ENCODE measurements around the gene PLCB3. TPM values are rescaled to one million over a fixed set of nuclear protein-coding genes. Genes with fewer than 3 reads are reported as not detected.
"Not testable (repeated sequence)": the region's sequence is repeated elsewhere in the genome, so short reads cannot be mapped to it uniquely, and the experiment has no call there.

Gene PLCB3
- total and polyA plus RNA-seq, 5 donors from 2014 or later: 0.10 to 3.6 (median 0.31) TPM

GRCh38 chr11:64314805-64315561, 63.7 kb downstream of the PLCB3 start:
- Mint-ChIP-seq H3K4me3 (peak overlapping the region in 2 of 4 donors; percentile 24 to 80), H3K9me3 (peaks cover 0 to 2% (median 0%) of the 10 kb centered on the region in 7 donors), H3K27me3 (no peaks in the 10 kb centered on the region), H3K36me3 (peaks cover 14% of the 10 kb centered on the region), H3K4me1 (peaks cover 0 to 59% (median 29%) of the 10 kb centered on the region in 4 donors), H3K27ac (peak overlapping the region in 1 of 3 donors; percentile 26)
- H3K27ac ChIP-seq (ENCODE audit: insufficient read depth, low read length, poor library complexity, severe bottlenecking): no peak overlapping the region
- DNase-seq (no peak), ATAC-seq (ENCODE audit: low read depth in 2 of 2) (no peak)
- H3K4me1 ChIP-seq (ENCODE audit: control insufficient read depth, insufficient read depth, low read length, poor library complexity, severe bottlenecking): peaks cover 31% of the 10 kb centered on the region
- no peaks in the 10 kb centered on the region for H3K27me3 ChIP-seq (ENCODE audit: control insufficient read depth, insufficient read depth, low read length)
- no peaks in the 10 kb centered on the region for H3K9me3 ChIP-seq (ENCODE audit: control insufficient read depth in 2 of 2, low read length in 2 of 2)
- no peak overlapping the region for H3K4me3 ChIP-seq (ENCODE audit: low read depth, low read length)
- H3K36me3 ChIP-seq (ENCODE audit: control insufficient read depth, insufficient read depth, low read length): peaks cover 4% of the 10 kb centered on the region

- H3K4me3 ChIP-seq (ENCODE audit: low read depth, low read length); H3K27me3 Mint-ChIP-seq; ATAC-seq (ENCODE audit: low read depth in 2 of 2); DNase-seq; H3K9me3 ChIP-seq (ENCODE audit: control insufficient read depth in 2 of 2, low read length in 2 of 2); H3K36me3 ChIP-seq (ENCODE audit: control insufficient read depth, insufficient read depth, low read length); H3K9me3 Mint-ChIP-seq; H3K27me3 ChIP-seq (ENCODE audit: control insufficient read depth, insufficient read depth, low read length): not testable (repeated sequence)
- Histone ChIP-seq H3K27ac (ENCODE audit: insufficient read depth, low read length, poor library complexity, severe bottlenecking) (peak overlapping the region; percentile 98), H3K4me1 (ENCODE audit: control insufficient read depth, insufficient read depth, low read length, poor library complexity, severe bottlenecking) (peaks cover 31% of the 10 kb centered on the region)
- Mint-ChIP-seq H3K4me3 (peak overlapping the region; percentile 93 to 97 (median 96)), H3K27ac (peak overlapping the region; percentile 99 to 100 (median 100)), H3K36me3 (peaks cover 22% of the 10 kb centered on the region), H3K4me1 (peaks cover 0 to 57% (median 32%) of the 10 kb centered on the region in 4 donors)
Observed at GRCh38 chr11:64315667-64316526, 64.6 kb downstream of the PLCB3 start.

- Histone ChIP-seq H3K4me1 (ENCODE audit: control insufficient read depth, insufficient read depth, low read length, poor library complexity, severe bottlenecking) (peaks cover 31% of the 10 kb centered on the region), H3K27me3 (ENCODE audit: control insufficient read depth, insufficient read depth, low read length) (no peaks in the 10 kb centered on the region), H3K36me3 (ENCODE audit: control insufficient read depth, insufficient read depth, low read length) (peaks cover 8% of the 10 kb centered on the region), H3K9me3 (ENCODE audit: control insufficient read depth in 2 of 2, low read length in 2 of 2) (no peaks in the 10 kb centered on the region), H3K4me3 (ENCODE audit: low read depth, low read length) (peak overlapping the region; percentile 89), H3K27ac (ENCODE audit: insufficient read depth, low read length, poor library complexity, severe bottlenecking) (peak overlapping the region; percentile 98)
- Mint-ChIP-seq H3K27ac (peak overlapping the region; percentile 99 to 100 (median 100)), H3K4me1 (peaks cover 0 to 57% (median 32%) of the 10 kb centered on the region in 4 donors), H3K4me3 (peak overlapping the region; percentile 93 to 97 (median 96)), H3K36me3 (peaks cover 28% of the 10 kb centered on the region), H3K9me3 (peaks cover 0 to 2% (median 0%) of the 10 kb centered on the region in 7 donors), H3K27me3 (no peaks in the 10 kb centered on the region)
- ATAC-seq (ENCODE audit: low read depth in 2 of 2) (no peak), DNase-seq (peak in 2 of 3 donors; percentile 28 to 67)
Observed at GRCh38 chr11:64316672-64317324, 65.5 kb downstream of the PLCB3 start.

- Mint-ChIP-seq H3K9me3 (peaks cover 0 to 2% (median 0%) of the 10 kb centered on the region in 7 donors), H3K4me1 (peaks cover 0 to 54% (median 32%) of the 10 kb centered on the region in 4 donors), H3K4me3 (peak within 1 kb of the TSS; percentile 93 to 97 (median 96)), H3K36me3 (peaks cover 27% of the 10 kb centered on the region), H3K27me3 (no peaks in the 10 kb centered on the region), H3K27ac (peak within 1 kb of the TSS; percentile 99 to 100 (median 100))
- Histone ChIP-seq H3K4me3 (ENCODE audit: low read depth, low read length) (peak within 1 kb of the TSS; percentile 89), H3K27me3 (ENCODE audit: control insufficient read depth, insufficient read depth, low read length) (no peaks in the 10 kb centered on the region), H3K9me3 (ENCODE audit: control insufficient read depth in 2 of 2, low read length in 2 of 2) (no peaks in the 10 kb centered on the region), H3K4me1 (ENCODE audit: control insufficient read depth, insufficient read depth, low read length, poor library complexity, severe bottlenecking) (peaks cover 31% of the 10 kb centered on the region), H3K36me3 (ENCODE audit: control insufficient read depth, insufficient read depth, low read length) (peaks cover 8% of the 10 kb centered on the region), H3K27ac (ENCODE audit: insufficient read depth, low read length, poor library complexity, severe bottlenecking) (peak within 1 kb of the TSS; percentile 98)
- DNase-seq (peak; percentile 98), ATAC-seq (ENCODE audit: low read depth in 2 of 2) (peak; percentile 81)
Observed at GRCh38 chr11:64317325-64317960, 66.1 kb downstream of the PLCB3 start, which contains the start of gene TRMT112. TRMT112 (minus strand) TSS chr11:64317559; CDS start chr11:64317526, 33 bp downstream.

GRCh38 chr11:64317961-64318765, 66.8 kb downstream of the PLCB3 start, which contains the start of gene PRDX5:
PRDX5 (plus strand) TSS chr11:64318121; CDS start chr11:64318216, 95 bp downstream.
- Histone ChIP-seq H3K4me1 (ENCODE audit: control insufficient read depth, insufficient read depth, low read length, poor library complexity, severe bottlenecking) (peaks cover 31% of the 10 kb centered on the region), H3K27ac (ENCODE audit: insufficient read depth, low read length, poor library complexity, severe bottlenecking) (peak within 1 kb of the TSS; percentile 98), H3K9me3 (ENCODE audit: control insufficient read depth in 2 of 2, low read length in 2 of 2) (no peaks in the 10 kb centered on the region), H3K36me3 (ENCODE audit: control insufficient read depth, insufficient read depth, low read length) (peaks cover 8% of the 10 kb centered on the region), H3K27me3 (ENCODE audit: control insufficient read depth, insufficient read depth, low read length) (no peaks in the 10 kb centered on the region), H3K4me3 (ENCODE audit: low read depth, low read length) (peak within 1 kb of the TSS; percentile 89)
- Mint-ChIP-seq H3K9me3 (no peaks in the 10 kb centered on the region), H3K4me1 (peaks cover 0 to 47% (median 28%) of the 10 kb centered on the region in 4 donors), H3K4me3 (peak within 1 kb of the TSS; percentile 93 to 97 (median 96)), H3K27me3 (no peaks in the 10 kb centered on the region), H3K36me3 (peaks cover 21% of the 10 kb centered on the region), H3K27ac (peak within 1 kb of the TSS; percentile 99 to 100 (median 100))
- ATAC-seq (ENCODE audit: low read depth in 2 of 2): peak; percentile 78 to 82
- peak; percentile 93 to 98 (median 97) for DNase-seq
